ENCODE results near the gene DIPK1C.

The DIPK1C gene

DNA sequence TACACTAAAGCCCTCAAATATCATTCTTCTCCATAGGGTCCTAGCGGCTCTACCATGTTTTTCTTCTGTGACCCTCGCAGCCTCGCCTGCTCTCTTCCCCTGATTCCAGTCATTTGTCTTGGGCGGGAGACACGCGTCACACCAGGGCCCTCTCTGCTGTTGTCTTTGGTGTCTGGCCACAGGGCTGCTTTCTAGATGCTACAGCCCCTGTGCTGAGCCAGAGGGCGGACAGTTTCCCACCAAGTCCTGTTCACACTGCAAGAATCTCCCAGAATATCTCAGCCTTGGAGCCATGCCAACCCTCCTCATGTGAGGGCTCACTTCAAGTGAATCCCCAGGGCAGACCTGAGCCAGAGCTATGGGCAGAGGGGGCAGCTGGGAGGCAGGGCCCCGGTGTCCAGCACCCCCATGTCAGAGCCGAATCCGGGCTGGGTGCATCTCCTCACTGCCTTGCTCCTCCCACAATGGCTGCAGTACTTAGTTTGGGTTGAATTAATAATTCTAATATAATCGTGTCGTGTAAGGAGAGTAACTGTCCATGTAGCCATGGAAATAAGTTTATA is 42.1 kb downstream of the DIPK1C start:
- no peak for DNase-seq

DNA sequence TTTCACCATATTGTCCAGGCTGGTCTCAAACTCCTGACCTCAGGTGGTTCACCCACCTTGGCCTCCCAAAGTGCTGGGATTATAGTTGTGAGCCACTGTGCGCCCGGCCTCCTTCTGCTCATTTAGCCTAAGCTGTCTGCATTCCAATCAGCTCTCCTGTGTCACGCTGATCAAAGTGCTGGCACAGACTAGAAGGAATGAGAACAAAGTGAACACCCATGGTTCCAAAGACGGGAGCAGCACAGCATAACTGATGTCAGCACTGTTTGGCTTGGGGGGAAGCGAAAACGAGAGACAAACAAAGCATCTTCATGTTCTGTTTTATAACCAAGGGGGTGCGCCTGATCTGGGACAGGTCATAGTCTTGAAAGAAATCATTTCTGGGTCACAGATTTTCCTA is 43.3 kb downstream of the DIPK1C start:
- DNase-seq: no peak

DNA sequence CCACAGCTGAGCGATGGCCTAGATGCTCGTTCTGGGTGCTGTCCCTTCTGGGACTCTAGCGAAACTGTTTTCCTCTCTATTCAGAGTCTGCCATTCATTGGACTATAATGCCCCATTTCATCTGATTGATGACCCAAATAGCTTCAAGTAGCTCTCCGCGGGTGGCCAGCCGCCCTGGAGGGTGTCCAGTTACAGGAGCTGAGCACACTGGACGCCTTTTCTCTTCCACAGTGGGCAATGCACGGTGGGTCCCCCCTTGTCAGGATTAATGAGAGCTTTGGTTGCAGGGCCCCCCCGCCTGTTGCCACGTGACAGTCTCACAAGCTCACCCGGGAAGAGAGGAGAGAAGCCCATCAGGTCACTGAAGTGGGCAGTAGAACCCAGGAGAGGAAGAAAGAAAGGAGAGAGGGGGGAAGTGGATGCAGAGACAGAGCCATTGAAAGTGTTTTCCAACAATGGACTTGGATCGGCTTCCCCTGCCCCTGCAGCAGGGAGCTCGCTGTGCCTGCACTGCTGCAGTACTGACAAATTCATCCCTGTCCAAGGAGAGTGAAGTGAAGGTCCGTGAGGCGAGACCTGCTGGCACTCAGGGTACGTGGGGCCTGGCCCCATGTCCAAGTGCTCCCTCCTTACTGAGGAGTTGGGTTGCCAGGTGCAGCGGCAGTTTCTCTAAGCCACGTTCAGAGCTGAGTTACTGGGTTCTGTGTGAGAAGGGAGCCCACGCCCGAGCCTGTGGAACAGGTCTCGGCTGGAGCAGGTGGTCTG is 44.8 kb downstream of the DIPK1C start:
- DNase-seq: no peak

DNA sequence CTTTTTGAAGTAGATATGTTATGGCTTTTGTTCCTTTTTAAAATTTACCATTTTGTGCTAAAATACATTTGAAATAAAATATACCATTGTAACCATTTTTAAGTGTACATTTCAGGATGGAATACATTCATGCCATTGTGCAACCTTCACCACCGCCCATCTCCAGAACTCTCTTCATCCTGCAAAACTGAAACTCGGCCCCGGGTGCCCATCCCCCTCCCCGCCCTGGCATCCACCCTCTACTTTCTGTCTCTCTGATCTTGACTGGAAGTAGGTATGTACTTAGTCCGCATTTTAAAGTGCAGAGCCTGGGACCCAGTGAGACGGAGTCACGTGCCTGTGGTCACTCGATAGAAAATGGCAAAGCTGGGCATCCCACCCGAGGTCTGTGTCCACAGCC is 45.6 kb downstream of the DIPK1C start:
- DNase-seq: no peak

DNA sequence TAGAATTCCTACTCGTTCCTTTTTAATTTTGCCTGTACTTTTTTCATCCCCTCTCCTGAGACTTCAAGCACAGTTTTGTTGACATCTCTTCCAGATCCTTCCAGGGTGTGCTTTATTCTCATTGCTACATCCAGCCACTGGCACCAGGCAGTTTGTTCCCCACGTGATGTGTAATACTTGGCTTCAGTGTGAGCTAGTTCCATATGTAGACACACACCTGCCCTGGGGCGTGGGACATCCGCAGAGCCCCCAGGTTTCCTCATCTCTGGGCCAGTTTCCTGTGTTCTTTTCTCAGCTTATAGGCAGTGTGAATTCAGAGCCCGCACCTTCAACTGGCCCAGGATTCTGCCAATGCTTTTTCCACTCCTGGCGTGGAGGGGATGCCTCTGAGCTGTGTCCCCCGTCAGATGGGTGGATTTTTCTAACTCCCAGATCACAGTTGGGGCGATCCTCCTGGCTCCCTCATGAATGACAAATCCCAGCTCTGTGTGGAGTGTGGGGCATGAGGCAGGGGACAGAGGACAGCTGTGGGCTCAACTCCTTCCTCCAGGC is 46.6 kb downstream of the DIPK1C start:
- no peak for DNase-seq

DNA sequence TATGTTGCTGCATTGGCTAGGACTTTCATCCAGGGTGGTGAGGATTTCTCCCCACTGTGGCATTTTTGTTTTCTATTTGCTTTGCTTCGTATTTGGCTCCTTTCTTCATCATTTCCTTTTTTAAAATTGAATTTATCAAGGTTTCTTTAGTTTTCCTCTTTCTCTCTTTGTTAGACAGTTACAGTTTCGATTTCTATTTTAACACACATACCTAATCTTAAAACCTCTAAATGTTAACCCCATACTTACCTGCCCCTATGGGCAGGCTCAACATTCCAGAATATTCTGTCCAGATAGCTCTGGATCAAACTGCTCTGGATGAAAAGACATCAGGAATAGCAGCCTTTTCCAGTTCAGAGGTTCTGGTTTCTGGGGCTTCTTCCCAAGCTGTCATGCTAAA is 49.2 kb downstream of the DIPK1C start:
- no peak for DNase-seq

DNA sequence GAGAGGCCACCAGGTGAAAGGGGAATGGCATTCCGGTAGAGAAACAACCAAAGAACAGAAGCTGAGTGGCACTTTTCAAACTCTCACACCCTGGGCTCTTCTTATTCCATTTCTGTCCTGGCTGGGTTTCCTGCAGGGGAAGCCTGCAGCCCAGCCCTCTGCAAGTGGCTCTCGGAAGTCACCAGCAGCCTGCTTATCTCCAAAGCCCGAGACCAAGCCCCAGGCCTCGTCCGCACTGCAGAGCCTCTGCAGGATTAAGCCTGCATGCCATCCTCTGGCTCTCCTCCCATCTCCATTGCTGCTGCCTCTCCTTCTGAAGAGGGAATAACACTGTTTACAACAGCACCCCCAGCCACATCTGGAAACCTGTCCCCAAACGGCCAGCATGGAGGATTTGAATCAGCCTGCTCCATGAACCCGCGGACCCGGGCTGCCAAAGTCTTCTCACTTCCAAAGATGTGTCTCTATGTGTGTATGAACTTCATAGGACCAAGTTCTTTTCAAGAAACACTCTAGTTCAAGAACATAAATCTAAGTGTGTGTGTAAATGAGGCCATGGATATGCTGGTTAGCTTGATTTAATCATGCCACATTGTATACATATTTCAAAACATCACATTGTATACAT is 54.2 kb downstream of the DIPK1C start:
- no peak for DNase-seq

DNA sequence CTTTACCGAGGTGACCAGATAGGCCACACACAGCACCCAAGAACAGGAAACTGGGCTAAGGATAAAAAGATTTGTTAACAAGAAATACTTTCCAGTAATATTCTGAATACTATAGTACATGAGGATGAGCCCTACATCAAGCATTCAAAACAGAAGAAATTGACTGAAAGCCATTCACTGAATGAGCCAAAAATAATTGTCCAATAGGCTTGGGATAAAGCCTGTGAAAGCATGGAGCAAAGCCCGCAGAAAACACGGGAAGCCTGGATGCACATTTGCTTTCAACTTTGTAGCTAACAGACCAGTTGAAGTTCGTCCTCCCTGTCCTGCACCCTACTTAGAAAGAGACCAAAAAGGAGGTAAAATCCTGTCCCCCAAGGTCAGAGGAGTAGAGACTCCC is 56.3 kb downstream of the DIPK1C start:
- DNase-seq: no peak

DNA sequence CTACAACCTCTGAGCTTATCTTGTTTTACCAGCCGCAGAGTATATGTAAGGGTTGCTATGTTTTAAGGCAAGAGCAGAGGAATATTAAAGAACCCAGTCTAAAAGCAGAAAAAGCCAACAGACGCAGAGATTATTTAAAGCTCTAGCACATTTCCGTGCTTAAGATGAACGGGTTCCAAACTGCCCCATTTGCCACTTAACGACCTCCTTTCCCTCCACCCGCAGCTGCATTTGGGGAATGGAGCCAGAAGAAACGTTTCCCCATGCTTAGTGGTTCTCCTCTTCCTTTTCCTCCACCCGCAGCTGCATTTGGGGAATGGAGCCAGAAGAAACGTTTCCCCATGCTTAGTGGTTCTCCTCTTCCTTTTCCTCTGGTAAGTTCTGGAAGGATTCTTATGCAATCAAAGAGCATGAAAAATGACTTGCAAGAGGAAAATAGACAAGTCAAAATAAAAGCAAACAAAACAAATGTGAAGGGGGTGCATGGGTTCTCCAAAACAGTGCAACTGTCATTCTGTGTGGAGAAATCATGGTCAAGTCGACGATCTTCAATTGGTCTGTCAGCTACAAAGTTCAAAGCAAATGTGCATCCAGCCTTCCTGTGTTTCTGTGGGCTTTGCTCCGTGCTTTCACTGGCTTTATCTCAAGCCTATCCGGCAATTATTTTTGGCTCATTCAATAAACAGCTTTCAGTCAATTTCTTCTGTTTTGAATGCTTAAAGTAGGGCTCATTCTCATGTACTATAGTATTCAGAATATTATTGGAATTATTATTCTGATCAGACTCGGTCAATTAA is 57.8 kb downstream of the DIPK1C start:
- DNase-seq: no peak

DNA sequence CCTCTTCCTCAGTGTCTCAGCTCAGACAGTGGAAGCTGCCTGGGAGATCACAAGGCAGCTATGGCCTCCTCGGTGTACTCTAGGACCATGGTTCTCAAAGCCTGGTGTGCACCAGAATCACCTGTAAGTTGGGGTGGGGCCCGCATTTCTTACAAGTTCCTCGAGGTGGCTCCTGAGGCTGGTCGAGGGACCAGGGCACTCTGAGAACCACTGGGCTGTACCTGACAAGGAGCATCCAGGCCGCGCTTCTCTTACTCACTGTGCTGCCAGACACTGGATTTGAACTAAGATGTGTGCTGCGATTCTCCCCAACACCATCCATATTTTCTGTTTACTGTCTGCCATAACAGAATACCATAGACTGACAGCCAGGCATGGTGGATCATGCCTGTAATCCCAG is 59.5 kb downstream of the DIPK1C start:
- DNase-seq: no peak

DNA sequence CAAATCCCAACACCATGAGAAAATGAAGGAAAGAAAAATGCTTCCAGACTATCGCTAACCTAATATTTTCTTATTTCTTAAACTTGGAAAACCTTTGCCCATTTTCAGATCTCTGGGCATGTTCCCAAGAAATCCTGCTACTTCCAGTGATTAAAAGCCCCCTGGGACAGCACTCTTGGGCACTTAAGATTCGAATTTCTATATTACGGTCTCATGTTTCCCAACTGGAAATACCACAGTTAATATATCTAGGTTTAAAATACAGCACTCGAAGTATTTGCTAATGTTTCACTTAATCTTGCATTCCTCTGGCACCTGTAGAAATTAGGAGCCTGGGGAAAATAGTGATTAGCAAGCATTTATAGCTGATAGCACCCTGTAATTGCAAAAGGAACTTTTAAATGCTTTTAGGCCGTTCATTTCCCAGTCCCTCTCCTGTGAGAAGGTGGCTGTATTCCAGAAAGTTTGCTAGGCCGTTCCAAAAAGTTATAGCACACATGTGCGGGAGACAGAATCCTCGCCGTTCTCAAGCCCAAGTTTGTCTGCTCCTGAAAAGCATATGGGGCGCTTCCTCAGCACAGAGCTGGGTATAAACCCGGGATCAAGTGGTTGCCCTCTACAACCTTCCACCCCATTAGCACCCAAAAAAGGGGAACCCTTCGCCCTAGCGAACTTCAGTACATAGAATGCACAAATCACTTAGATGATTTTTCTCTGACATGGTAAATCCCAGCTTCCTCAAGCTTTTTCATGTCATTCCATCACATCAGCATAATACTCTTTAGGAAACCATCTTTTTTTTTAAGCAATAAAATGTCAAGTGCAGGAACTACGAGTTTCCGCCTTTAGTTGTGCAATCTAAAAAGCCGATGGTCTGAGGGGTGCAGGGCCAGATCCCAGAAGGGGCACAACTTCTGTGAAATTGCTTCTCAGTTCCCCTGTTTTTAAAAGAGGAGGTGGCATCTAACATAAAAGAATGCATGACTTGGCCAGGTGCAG is 60.6 kb downstream of the DIPK1C start:
- DNase-seq: peak; percentile 74

DNA sequence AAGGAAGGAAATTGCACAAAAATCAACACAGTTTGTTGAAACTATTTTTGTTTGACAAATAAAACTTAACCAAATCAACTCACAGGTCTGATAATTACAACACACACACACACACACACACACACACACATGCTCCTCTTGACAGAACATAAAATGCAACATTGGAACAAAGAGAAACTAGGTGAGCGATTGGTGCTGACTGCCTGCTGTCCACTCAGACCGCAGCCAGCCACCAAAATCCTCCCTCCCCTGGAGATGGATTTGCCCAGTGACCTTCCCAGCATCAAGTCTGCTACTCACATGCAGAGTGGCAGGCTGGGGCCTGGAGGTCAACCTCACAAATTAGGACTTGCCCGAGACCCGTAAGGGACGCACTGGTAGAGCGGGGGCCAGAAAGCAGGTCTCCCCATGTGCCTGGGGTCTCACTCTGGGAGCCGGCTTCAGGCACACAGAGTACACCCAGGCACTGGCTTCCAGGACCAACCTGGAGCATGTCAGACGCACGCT is 61.4 kb downstream of the DIPK1C start:
- no peak for DNase-seq

DNA sequence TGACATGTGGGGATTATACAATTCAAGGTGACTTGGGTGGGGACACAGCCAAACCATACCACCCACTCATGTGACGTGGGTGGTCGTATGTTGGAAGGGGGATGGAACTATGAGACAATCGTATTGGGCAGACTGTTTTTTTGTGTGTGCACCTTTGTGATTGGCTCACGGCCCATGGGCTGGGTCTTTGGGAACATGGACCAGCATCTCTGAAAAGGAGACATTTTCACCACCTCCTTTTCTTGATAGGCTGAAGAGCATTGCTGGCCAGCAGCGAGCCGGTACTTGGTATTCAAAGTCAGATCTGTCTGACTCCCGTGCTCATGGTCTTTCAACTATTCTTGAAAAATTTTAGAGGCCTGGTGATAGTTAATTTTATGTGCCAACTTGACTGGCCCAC is 62.1 kb downstream of the DIPK1C start:
- DNase-seq: no peak

DNA sequence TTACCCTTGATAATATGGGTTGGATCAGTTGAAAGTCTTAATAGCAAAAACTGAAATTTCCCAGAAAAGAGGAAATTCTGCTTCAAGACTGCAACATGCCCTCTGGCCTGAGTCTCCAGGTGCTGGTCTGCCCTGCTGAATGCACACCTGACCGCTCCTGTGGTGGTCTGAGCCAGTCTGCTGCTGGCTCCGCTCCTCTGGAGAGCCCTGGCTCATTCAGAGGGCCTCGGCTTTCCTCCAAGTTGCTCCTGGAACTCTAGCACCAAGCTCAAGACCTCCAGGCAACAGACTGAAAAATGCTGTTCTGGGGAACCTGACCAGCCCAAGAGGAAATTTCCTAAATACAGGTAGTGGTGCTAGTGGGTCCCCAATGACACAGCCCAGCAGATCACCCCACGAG is 64.8 kb downstream of the DIPK1C start:
- DNase-seq: no peak

DNA sequence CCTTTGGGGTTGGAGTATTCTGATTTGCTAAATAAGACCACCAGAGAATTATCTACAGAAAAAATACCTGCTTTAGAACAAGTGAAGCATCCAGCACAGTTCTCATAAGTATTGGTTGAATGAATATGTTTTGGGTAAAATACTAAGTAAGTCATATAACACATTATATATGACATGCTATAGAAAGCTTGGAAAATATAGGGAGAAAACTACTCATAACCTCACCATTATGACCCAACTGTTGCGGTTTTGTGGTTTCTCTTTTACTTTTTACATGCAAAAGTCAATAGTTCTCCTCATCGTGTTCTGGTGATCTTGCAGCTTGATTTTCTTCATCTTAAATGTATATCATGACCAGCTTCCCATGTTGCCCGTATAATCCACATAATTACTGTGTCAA is 66.2 kb downstream of the DIPK1C start:
- no peak for DNase-seq

DNA sequence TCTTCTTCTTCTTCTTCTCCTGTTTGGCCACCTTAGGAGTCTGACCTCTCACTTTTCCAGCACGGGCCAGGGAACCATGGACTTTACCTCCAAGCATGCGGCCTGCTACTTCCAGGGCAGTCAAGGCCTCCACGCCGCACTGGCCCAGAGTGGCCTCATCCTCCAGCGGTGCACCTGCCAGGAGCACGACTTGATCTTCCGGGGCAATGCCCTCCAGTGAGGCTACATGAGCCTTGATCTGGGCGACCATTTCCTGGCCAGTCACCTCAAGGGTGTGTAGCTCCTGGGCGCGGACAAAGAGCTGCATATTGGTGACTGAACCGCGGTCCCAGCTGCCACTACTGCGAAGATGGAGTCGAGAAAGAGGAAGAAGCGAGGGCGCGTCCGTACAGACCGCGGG is 67.1 kb downstream of the DIPK1C start:
- DNase-seq: no peak

DNA sequence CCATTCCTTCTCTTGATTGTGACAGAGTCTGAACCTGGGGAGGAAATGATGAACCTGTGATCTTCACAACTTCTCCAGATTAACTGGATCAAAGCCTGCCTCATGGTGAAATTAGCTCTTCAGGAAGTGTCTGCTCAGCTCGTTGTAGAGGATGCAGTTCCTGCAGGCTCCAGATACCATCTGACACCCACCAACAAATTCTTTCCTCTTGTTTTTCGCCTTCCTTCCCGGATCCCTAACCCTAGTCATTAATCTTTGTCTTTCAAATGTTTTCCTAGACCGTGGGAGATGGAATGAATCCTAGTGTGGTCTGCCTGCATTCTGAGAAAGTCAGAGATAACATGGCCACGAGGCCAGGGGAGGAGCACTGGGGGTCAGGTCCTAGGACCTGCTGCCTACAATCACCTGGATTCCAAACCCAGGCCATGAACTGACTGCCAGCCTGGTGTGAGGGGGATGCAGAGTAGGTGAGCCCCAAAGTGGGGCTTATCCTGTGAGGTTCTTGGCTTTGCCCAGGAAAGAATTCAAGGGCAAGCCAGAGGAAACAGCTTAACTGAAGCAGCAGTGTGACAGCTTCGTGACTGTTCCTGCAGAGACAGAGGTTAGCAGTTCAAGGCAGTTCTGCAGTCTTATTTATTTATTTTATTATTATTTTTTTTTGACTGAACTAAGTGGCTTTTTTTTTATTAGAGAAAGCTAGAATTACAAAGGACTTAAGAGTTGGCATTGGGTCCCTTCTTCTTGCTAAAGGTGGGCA is 67.8 kb downstream of the DIPK1C start:
- no peak for DNase-seq

DNA sequence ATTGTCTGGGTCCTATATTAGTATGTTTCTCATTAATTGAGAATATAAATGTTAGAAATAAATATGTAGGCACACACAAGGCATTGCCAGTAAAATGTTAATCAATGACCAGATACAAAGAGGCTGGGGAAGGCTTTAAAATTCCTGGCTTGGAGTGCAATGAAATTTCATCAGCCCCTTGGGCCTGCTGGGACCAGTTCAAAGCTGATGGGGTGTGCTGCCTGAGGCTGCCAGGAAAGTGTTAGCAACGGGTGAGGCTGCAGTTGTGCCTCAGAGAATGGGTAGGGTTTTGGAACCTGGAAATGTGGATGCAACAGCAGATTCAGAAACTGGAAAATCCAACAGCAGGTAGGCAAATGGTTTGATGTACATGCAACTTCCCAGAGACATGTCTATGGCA is 68.9 kb downstream of the DIPK1C start:
- no peak for DNase-seq

DNA sequence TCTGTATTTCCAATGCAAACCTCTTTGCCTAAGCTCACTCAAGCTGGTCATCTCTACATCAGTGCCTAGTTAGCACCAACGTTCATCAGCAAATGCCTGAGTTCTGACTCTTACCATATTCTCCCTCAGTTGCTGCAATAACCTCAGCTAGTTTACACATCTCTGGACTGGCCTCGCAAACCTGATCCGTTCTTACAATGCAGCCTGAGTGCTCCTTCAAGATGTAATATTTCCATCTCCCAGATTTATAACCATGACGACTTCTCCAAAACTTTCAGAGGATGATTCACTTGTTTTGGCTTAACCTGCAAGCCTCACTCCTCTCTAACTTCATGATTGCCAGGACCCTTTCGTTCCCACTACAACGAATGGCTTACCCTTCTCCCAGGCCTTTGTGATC is 69.7 kb downstream of the DIPK1C start:
- no peak for DNase-seq
